NCI-H2171 treated with DMSO at 0.1 percent for 48 hours (cell line): ENCODE data around the gene ZFPM1.
"Not testable (repeated sequence)": the region's sequence is repeated elsewhere in the genome, so short reads cannot be mapped to it uniquely, and the experiment has no call there.

Experiments used
- DNase-seq: peaks from one replicate; lab custom pipeline; 2025; lab: John Stamatoyannopoulos, UW

The ZFPM1 gene

DNA sequence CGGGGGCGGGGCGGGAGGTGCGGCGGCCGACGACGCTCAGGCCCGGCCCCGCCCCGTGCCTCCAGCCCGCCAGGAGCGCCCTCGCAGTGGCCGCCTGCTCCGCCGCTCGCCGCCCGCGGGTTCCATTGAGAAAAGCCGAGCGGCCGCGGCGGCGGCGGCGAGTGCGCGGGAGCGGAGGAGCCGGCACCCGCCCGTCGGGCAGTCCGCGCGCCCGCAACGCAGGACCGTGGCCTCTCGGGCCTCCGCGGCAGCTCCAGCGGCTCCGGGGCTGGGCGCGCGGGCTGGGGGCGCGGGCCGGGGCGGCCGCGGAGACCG, at the start of gene ZFPM1:
TSS of gene ZFPM1 (plus strand) at position 64 of the 315 bp plus-strand sequence. CDS start 359 bp downstream, outside the sequence.
- DNase-seq: no peak

DNA sequence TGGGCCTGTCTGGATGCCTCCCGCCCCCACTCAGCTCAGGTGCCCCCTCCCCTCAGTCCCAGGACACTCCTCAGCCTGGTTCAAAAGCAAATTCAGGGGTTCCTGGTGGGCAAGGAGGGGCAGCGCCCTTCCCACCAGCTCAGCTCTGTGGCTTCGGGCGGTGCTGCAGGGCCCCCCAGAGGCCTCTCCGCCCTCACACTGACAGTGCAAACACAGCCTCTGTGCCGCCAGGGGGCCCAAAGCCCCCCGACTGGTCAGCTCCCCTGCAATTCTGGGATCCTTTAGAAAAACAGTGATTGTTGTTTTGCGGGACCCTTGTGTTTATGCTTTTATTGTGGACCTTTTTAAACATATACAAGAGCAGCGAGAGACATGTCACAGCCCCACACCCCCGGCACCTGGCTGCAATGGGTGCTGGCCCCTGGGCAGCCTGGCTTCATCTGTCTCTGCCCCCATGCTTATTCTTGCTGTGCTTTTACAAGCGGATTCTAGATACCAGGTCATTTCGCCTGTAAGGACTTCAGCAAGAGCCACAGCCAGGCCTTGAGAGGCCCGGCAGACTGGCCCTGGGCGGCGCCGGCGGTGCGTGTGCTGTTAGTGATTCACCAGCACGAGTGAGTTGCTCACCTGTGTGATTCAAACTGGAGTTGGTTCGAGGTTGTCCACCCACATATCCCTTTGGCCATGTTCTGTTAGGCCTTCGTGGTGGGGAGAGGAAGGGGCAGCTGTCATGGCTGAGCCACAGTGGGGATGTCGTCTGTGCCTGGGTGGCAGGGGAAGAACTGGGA, 49.1 kb upstream of the ZFPM1 start:
- DNase-seq: no peak

DNA sequence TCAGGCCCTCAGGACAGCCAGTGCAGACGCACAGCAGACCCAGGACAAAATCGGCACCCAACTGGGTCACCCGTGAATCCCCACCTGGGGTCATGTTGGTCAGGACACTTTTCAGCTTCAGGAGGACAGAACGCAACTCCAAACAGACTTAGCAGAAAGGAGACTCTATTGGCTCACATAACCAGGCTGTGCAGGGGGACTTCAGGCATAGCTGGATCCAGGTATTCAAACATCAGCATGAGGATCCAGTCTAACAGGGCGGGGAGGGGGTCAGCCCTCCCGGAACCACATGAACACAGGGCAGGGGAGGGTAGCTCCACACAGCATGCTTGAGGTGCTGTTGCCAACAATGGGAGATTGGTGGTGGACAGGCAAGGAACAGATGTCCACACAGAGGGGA, 48.3 kb upstream of the ZFPM1 start:
- DNase-seq: no peak

DNA sequence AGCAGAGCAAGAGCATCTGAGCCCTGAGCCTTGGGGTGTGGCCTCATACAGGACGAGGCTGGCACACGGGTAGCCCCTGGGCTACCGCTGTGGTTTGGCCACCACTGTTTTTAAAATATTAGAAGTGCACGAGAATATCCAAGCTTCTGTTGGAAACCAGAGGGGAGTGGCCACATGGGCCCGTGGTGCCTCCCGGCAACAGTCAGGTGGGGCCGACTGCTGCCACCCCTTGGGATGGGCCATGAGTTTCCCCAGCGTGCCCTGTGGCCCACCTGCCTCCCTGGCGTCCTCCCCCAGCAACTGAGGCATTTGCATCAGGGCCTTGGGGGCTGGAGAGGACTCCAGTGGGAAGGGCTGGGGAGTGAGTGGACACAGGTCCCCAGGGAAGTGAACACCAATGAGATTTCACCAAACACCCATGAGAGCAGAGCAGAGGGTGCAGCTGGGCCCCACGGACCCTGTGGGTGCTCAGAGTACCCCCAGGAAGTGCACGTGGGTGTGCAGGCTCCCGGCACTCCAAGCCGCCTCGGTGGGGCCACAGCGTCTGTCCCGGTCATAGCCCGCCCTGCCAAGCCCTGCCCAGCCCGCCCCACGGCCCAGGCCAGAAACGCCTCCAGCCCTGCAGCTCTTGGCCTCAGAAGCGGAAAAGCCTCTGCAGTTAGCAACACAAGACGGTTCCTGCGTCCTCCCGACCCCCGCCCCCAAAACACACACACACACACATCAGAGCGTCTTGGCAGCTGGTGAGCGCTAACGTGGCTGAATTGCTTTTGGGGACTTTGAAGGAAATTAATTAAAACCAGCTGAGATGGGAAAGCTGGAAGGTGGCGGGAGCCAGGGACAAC, 47.6 kb upstream of the ZFPM1 start:
- DNase-seq: no peak

DNA sequence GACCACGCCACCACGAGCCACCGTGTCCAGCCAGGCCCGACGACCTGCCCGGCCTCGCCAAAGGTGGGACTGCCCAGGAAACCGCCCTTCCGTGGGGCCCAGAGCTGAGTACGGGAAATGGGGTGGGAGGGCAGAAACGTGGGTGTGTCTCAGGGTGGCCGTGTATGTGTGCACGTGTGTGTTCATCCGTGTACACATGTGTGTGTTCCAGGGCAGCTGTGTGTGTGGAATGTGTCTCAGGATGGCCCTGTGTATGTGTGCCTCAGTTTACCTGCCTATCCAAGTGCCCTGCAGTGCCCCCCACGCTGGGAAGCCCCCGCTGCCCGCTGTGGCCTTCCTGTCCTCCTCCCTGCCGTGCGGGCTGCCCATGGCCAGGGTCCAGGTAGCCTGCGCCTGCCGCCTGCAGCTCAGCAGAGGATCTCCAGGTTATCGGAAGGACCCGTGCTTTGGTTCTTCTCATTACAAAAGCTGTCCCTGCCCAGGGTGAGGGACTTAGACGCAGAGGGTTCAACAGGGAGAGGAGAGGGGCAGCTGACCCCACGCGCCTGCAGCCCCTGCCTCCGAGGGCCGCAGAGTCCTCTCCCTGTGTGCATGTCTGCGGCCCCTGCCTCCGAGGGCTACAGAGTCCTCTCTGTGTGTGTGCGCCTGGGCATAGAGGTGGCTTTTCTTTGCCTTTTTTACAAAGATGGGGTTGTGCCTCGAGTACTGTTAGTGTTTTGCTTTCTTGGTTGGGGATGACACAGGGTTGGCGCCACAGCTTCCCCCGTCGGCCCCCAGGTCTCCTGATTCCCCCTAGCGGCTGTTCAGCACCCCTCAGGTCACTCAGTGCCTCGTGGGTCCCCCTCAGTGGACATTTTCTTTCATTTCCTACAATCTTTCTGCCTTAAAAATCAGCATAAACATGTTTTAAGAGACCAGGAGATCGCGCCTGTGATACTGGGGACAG, 46.7 kb upstream of the ZFPM1 start:
- DNase-seq: no peak

DNA sequence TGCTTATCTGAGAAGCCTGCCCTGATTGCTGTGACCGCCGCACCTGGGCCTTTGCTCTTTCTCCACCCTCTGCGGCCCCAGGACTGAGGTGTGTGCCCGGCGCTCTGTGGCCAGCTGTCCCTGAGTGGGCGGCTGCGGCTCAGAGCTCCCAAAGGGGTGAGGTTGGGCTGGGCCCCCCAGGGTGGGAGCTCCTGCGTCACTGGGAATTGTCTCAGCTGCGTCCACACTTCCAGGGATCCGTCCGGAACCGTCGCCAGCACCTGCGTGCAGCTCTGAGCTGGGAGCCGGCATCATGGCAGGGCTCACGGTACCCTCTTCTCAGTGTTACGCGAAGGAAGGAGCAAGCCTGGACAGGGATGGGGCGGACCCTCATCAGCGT, 46.0 kb upstream of the ZFPM1 start:
- no peak for DNase-seq

DNA sequence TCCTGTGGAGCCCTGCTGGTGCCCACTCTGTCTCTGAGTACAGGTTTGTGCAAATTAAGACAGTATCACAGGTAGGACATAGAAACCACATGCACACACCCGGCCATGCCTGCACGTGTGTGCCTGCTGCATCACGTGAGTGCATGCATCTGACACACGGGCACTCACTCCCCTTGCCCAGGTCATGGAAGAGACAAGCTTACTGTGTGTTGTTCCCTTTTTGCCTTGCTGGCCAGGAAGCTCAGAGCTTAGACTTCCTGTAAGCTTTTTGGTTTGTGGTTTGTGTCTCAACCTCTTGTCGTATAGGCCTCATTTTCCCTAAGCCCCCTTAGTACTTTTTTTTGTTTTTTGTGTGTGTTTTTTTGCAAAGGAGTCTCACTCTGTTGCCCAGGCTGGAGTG, 45.3 kb upstream of the ZFPM1 start:
- no peak for DNase-seq

DNA sequence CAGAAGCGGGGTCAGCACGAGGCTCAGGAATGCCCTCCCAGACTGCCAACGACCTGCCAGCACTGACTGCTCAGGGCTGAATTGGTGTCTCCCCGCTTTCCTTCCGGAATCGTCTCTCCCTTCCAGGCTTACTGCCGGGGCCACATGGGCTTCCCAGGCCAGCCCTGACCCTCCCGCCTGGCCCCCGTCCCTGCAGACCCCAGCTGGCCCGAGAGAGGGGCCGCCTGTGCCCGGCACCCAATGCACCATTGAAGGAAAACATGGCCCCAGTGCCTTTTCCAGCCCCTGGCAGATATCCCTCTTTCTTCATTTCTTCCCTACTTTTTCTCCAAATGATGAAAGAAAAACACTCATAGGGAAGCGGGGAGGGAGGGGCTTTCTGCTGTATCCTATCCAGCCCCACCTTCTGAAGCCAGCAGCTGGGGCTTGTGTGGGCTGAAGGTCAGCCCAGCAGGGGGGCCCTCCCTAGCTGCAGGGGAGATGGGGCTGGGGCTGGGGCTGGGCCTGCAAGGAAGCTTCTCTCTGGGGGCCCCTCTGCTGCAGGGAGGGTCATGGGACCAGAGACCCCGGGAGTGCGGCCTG, 44.4 kb upstream of the ZFPM1 start:
- no peak for DNase-seq

DNA sequence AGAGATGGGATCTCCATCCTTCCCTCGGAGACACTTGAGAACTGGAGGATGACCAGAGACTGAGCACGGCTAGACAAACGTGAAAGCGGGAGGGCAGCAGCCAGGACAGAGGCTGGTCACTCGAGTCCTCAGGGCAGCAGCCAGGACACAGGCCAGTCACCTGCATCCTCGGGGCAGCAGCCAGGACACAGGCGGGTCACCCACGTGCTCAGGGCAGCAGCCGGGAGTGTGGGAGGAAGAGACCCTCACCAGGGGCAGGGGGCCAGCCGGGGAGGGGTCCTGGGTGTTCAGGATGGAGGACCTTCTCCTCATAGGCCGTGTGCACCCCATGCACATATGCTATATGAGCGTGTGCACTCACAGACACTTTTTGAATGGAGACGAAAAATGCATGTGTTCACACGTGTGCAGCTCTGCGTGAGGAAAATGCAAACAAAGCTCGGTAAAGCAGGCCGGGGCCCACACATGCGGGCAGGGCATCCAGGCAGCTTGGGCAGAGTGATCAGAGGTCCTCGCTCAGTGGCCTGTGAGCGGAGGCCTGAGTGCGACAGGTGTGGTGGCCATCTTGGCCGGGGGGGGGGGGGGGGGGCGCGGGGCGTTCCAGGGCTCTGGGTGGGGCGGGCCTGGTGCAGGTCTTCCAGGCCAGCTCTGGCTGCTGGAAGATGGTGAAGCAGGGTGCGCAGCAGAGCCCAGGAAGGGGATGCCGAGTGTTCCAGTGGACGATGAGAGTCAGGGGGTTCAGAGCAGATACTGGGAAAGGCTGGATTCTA, 43.6 kb upstream of the ZFPM1 start:
- no peak for DNase-seq

DNA sequence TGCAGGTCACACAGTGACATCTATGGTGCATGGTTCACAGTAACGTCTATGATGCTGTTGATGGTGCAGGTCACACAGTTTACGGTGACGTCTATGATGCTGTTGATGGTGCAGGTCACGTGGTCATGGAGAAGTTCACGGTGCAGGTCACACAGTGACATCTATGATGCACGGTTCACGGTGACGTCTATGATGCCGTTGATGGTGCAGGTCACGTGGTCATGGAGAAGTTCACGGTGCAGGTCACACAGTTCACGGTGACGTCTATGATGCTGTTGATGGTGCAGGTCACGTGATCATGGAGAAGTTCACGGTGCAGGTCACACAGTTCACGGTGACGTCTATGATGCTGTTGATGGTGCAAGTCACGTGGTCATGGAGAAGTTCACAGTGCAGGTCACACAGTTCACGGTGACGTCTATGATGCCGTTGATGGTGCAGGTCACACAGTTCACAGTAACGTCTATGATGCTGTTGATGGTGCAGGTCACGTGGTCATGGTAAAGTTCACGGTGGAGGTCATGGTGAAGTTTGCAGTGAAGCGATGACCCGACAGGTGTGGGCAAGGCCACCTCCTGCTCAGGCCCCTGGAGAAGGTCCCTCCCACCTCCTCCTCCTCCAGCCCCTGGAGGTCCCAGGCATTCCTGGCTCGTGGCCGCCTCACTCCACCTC, 42.6 kb upstream of the ZFPM1 start:
- not testable (repeated sequence) for DNase-seq

DNA sequence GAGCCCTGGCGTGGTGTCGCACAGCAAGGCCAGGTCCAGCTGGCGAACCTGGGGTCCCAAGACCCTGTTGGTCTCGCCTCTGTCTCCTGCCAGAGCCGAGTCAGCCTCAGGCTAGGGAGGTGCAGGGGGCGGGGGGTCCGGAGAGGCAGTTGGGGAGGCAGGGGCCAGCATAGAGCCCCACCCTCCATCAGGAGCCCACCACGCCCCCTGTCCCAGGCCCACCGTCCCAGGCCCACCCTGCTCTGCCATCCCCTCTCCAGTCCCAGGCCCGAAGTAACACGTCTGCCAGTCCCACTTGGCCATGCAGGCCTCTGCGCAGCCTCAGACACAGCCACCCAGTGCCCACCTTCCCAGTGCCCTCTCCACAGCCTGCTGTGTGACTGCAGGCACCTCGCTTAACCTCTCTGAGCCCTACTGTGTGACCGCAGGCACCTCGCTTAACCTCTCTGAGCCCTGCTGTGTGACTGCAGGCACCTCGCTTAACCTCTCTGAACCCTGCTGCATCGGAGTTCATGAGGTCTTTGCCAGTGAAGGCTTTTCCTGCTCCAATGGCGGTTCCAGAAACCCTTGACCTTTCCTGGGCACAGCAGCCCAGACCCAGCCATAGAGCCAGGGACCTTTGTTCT, 41.0 kb upstream of the ZFPM1 start:
- DNase-seq: no peak

DNA sequence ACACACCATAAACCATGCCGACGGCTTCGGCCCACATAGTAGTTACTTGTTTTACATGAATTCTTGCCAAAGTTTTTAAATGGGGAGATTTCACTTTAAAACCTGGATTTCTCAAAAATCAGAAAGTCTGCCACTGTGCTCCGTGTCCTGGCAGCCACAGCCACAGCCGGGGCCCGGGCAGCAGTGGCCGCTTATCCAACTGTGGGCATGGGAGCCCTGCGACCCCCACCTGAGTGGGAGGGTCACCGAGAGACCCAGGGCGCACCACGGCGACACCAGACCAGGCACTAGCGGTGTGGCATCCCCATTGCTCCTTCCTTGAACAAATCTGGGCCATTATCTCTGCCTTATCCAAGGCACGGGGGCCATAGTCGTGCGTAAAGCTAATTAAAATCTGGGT, 40.3 kb upstream of the ZFPM1 start:
- DNase-seq: no peak

DNA sequence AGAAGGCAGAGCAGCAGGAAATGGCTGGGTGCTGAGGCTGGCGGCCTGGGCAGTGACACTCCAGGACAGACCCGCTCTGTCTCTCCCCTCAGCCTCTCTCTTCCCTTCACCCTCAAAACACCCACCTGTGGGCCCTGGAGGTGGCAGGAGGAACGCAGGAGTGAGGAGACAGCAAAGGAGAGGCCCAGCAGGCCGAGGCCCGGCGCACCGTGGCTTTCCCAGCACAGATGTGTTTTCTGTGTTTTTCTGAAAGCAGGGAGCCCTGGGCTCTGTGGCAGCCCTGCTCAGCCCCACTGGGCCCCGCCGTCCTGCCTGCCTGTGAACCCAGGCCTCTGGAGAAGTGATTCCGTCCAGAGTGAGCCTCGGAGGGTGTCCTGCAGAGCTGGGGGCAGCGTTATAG, 39.8 kb upstream of the ZFPM1 start:
- DNase-seq: no peak

DNA sequence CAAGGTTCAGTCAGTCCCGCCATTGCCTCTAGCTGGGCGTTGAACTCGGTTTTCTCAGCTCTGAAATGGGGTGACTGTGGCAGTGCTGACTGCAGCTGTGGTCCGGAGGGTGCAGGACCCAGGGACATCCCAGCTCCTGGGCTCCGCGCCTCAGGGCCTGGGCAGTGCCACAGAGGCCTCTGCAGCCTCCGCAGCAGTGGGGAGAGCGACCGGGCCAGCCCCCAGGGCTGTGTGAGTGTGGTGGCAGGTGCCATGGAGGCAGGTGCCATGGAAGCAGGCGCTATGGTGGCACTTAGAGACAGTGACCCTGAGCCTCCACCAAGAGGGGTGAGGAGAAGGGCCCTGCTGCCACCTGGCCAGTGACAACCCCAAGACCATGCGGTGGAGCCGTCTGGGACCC, 39.4 kb upstream of the ZFPM1 start:
- DNase-seq: no peak

DNA sequence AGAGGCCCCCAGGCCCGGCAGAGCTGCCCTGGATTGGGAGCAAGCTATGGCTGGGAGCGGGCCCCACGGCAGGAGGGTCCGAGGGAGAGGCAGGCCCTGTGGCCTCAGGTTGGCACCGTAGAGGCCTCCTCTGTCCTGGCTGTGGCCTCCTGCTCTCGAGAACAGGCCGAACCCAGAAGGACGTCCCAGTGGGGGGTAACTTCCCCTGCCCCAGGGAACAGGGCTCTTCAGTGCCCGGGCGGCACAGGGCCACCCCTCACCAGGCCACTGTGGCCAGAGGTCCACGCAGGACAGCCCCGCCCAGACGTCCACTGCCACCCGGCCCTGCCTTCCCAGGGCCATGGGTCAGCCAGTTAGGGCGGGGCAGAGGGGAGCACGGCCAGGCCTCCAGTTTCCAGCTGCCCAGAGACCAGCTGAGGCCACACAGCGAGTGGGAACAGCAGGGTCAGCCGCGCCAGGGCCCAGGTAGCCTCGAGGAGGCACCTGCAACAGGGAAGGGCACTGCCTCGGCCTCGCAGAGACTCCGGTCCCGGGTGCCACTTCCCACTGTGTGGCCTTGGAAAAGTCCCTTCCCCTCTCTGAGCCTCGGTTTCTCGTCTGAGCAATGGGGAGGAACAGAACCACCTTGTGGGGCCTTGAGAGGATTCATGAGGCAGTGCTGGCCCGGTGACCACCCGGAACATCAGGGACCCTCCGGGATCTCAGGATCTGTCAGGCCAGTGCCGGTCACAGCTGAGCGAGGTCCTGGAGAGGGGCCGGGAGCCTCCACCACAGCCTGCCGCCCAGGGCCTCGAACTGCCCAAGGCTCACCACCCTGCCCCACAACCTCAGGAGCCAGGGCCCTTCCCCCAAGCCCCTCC, 38.3 kb upstream of the ZFPM1 start:
- DNase-seq: no peak

DNA sequence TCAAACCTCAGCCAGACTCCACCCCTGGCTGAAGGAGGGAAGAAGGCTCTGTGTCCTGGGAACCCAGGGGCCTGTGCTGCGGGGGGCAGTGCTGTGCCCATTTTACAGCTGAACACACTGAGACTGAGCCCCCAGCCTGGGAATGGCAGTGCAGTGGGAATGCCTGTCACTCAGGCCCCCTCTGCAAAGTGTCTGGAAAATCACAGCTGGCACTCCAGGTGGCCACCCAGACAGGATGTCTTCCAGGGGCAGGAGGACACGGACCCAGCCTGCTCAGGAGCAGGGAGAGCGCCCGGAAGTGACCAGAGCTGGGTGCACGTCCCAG, 37.7 kb upstream of the ZFPM1 start:
- no peak for DNase-seq

DNA sequence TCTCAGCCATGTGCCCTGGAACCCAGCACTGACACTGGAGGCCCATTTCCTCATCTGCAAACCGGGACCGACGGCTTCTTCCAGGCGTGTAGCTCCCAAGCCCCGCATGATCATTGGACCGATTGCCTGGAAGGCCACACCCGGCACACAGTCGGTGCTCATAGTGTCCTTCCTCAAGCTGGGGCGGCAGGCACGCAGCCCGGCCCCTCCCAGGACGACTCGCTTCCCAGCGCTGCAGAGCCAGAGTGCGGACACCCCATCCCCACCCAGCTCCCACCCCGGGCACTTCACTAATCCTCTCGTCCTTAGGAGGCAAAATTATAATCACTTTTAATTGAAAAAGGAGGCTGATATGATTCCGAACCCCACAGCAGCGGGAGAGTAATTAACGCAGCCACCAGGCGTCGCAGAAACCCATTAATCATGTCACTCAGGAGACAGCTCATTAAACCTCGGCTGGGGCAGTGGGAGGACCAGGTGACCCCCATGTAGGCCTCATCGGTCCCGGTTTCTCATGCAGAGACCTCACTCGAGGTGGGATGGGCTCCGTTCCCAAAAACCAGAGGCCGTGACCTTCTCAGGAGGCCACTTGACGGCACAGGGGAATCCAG, 37.3 kb upstream of the ZFPM1 start:
- peak; percentile 36 for DNase-seq

DNA sequence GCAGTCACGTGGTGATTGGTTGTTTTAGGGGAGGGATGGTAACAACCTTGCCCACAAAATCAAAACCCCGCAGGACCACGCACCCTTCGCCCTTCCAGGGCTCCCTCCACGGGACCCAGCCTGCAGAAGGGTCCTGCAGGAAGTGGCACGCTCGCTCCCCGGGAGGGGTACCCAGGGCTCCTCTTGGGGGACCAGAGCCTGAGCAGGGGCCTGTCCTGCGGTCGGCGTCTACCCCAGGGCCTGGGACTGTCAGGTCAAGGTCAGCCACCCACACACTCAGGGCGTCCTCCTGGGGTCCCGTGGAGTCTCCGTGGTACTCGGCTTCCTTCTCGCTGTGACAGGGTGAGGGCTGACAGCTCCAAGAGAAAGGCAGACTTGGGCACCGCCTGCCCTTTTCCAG, 36.4 kb upstream of the ZFPM1 start:
- no peak for DNase-seq
